Fibroblast of lung (primary cell): Measurements from ENCODE around the gene CCDC192. TPM values are rescaled to one million over a fixed set of nuclear protein-coding genes. Genes with fewer than 3 reads are reported as not detected.

ENCODE experiments used
- DNase-seq, 2 donors: peaks; one replicate each; pipeline versions ENCODE4 v3.0.0 to v3.0.0-alpha.2; 2010; ENCODE audit warnings: low read depth in 2 of 2
- H2AFZ ChIP-seq: 2 replicates; pipeline ENCODE4 v1.5.1; 2012; ENCODE audit warnings: low read length, control low read depth, inconsistent platforms
- H3K27ac ChIP-seq: 2 replicates; pipeline ENCODE4 v1.5.1; 2011; ENCODE audit warnings: low read length, control low read depth; ENCODE audit not compliant: insufficient read depth
- H3K27me3 ChIP-seq: 2 replicates; pipeline ENCODE4 v1.5.1; 2011; ENCODE audit warnings: mild to moderate bottlenecking, low read length; ENCODE audit not compliant: control insufficient read depth, insufficient read depth
- H3K36me3 ChIP-seq: 2 replicates; pipeline ENCODE4 v1.5.1; 2011; ENCODE audit warnings: low read length; ENCODE audit not compliant: control insufficient read depth, insufficient read depth
- H3K4me1 ChIP-seq: 2 replicates; pipeline ENCODE4 v1.5.1; 2011; ENCODE audit warnings: low read length; ENCODE audit not compliant: control insufficient read depth, insufficient read depth; ENCODE audit errors: extremely low read depth
- H3K4me2 ChIP-seq: 2 replicates; pipeline ENCODE4 v1.5.1; 2011; ENCODE audit warnings: low read length, control low read depth; ENCODE audit not compliant: insufficient read depth; ENCODE audit errors: extremely low read depth
- H3K4me3 ChIP-seq, 4 experiments: fragments of 200-600 bp in 1 of 4; sonication (generic) in 1 of 4; replicated peaks in 1 of 4; 2 replicates each; pipeline ENCODE4 v1.5.1; 2011 to 2016; ENCODE audit warnings: low read length in 4 of 4, low read depth in 3 of 4, mild to moderate bottlenecking in 3 of 4, control low read depth in 2 of 4, inconsistent platforms in 1 of 4, mixed read lengths in 1 of 4; ENCODE audit not compliant: insufficient read depth in 1 of 4; ENCODE audit errors: control extremely low read depth in 1 of 4
- H3K79me2 ChIP-seq: 2 replicates; pipeline ENCODE4 v1.5.1; 2012; ENCODE audit warnings: mild to moderate bottlenecking, low read length, inconsistent platforms; ENCODE audit not compliant: control insufficient read depth, insufficient read depth
- H3K9ac ChIP-seq: 2 replicates; pipeline ENCODE4 v1.5.1; 2011; ENCODE audit warnings: mild to moderate bottlenecking, low read length, control low read depth; ENCODE audit not compliant: insufficient read depth
- H3K9me3 ChIP-seq: 2 replicates; pipeline ENCODE4 v1.5.1; 2012; ENCODE audit warnings: low read depth, low read length; ENCODE audit not compliant: control insufficient read depth, insufficient read depth
- H4K20me1 ChIP-seq: 2 replicates; pipeline ENCODE4 v1.5.1; 2011; ENCODE audit warnings: low read length; ENCODE audit not compliant: control insufficient read depth, insufficient read depth; ENCODE audit errors: extremely low read depth
- CTCF ChIP-seq, 2 donors: IDR thresholded peaks in 1 of 2; conservative IDR thresholded peaks in 1 of 2; 1 replicate in 1 of 2; 2 replicates in 1 of 2; pipeline ENCODE4 v1.5.1; 2011 to 2012; ENCODE audit warnings: low read length in 2 of 2, control low read depth in 1 of 2, inconsistent platforms in 1 of 2, low read depth in 1 of 2, mild to moderate bottlenecking in 1 of 2
- EZH2 ChIP-seq: IDR thresholded peaks from 2 replicates; pipeline ENCODE4 v1.5.1; 2012; ENCODE audit warnings: low read length, control low read depth, mild to moderate bottlenecking; ENCODE audit errors: missing control alignments
- polyA plus RNA-seq, 2 donors: library from polyadenylated mRNA; depleted of rRNA in 1 of 2; stranded (reverse) in 1 of 2; unstranded in 1 of 2; fragments of >200 nt; gene quantifications; 2 replicates each; pipeline ENCODE4 v1.2.1, GENCODE V29; 2011 to 2012; ENCODE audit warnings: missing spikeins in 1 of 2
- total RNA-seq: library from RNA; depleted of rRNA; stranded (reverse); fragments of >200 nt; gene quantifications from 2 replicates; pipeline ENCODE4 v1.2.1, GENCODE V29; 2014

CCDC192 gene
- total and polyA plus RNA-seq, 2 donors (not counting 1 experiment from before 2014, with no cell fraction given), result not detected

GRCh38 chr5:127951791-127952190 is 248.6 kb downstream of the CCDC192 start:
- Histone ChIP-seq H3K79me2 (no peaks in the 10 kb centered on the region), H3K36me3 (no peaks in the 10 kb centered on the region), H2AFZ (no peak overlapping the region), H3K27ac (no peak overlapping the region), H3K9ac (no peak overlapping the region), H4K20me1 (no peaks in the 10 kb centered on the region), H3K4me2 (no peak overlapping the region), H3K4me3 (no peak overlapping the region), H3K4me1 (no peaks in the 10 kb centered on the region), H3K9me3 (no peaks in the 10 kb centered on the region), H3K27me3 (no peaks in the 10 kb centered on the region)
- DNase-seq, result no peak
- TF ChIP-seq CTCF (conservative IDR thresholded peaks at IDR 0.05 in 1 of 2, IDR thresholded peaks at IDR 0.05 in 1 of 2; ENCODE audit: low read depth in 1 of 2, low read length in 2 of 2) (no peak), EZH2 (no peak)

- Histone ChIP-seq H3K9ac (no peak overlapping the region), H3K4me2 (no peak overlapping the region), H3K4me1 (peaks cover 4% of the 10 kb centered on the region), H2AFZ (no peak overlapping the region), H3K36me3 (no peaks in the 10 kb centered on the region), H4K20me1 (no peaks in the 10 kb centered on the region), H3K27ac (no peak overlapping the region), H3K79me2 (no peaks in the 10 kb centered on the region), H3K4me3 (no peak overlapping the region), H3K27me3 (no peaks in the 10 kb centered on the region), H3K9me3 (no peaks in the 10 kb centered on the region)
- TF ChIP-seq EZH2 (no peak), CTCF (conservative IDR thresholded peaks at IDR 0.05 in 1 of 2, IDR thresholded peaks at IDR 0.05 in 1 of 2; ENCODE audit: low read depth in 1 of 2, low read length in 2 of 2) (peak in 1 of 2 donors; percentile 14)
- DNase-seq, result peak; percentile 55 to 72
These were observed 254.0 kb downstream of the CCDC192 start for GRCh38 chr5:127957183-127957582.

DNA sequence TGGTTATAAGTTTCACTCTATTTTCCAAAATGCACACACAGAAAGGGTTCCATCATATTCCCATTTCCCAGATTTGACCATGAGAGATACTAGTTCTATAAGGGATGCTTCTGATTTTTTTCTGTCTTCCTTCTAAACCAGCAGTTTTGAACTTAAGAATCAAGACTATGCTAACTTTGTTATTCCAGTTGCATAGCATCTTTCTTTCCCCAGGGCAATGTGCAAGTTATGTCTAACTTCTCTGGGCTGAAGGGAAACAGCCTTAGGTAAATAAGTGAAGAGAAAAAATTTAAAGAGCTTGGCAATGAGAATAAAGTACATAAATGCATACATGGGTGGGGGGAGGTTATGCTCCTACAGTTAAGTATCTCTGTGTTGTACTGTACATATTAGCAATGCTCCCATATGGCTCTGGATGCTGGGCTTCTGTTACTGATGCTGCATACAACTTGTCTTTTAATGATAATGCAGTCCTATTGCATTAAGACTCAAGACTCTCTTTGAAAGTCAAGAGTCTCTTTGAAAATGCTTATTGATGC is 254.6 kb downstream of the CCDC192 start:
- no peak overlapping the region for H3K4me2 ChIP-seq
- no peak for TF ChIP-seq EZH2
- TF ChIP-seq CTCF (conservative IDR thresholded peaks at IDR 0.05 in 1 of 2, IDR thresholded peaks at IDR 0.05 in 1 of 2; ENCODE audit: low read depth in 1 of 2, low read length in 2 of 2), result no peak
- H3K4me3 ChIP-seq, result no peak overlapping the region
- H3K36me3 ChIP-seq, result no peaks in the 10 kb centered on the region
- H3K4me1 ChIP-seq, result peaks cover 4% of the 10 kb centered on the region
- no peak overlapping the region for H3K27ac ChIP-seq
- H4K20me1 ChIP-seq, result no peaks in the 10 kb centered on the region
- H3K79me2 ChIP-seq, result no peaks in the 10 kb centered on the region
- H3K9ac ChIP-seq, result no peak overlapping the region
- H3K9me3 ChIP-seq, result no peaks in the 10 kb centered on the region
- no peak overlapping the region for H2AFZ ChIP-seq
- no peaks in the 10 kb centered on the region for H3K27me3 ChIP-seq
- DNase-seq, result no peak
